GM12878 (cell line): ENCODE measurements around the gene PIK3R2. TPM values are rescaled to one million over a fixed set of nuclear protein-coding genes. Genes with fewer than 3 reads are reported as not detected.

Experiments used
- CBX3 ChIP-seq: fragments of 200-600 bp; sonication (generic); IDR thresholded peaks from 2 replicates; pipeline ENCODE4 v1.6.1; 2016; ENCODE audit warnings: low read depth, borderline replicate concordance
- CBX5 ChIP-seq: sonication (generic); IDR thresholded peaks from 2 replicates; pipeline ENCODE4 v1.6.1; 2016; ENCODE audit warnings: low read depth, moderate library complexity, mild to moderate bottlenecking, inconsistent platforms
- EED ChIP-seq: sonication (generic); IDR thresholded peaks from 2 replicates; pipeline ENCODE4 v1.6.1; 2016; ENCODE audit warnings: antibody characterized with exemption, low read depth
- HDGF ChIP-seq: fragments of 450-650 bp; IDR thresholded peaks from 2 replicates; pipeline ENCODE4 v1.6.1; 2016; ENCODE audit warnings: antibody characterized with exemption
- IKZF1 ChIP-seq: fragments of 450-650 bp; conservative IDR thresholded peaks from 2 replicates; pipeline ENCODE4 v1.6.1; 2017; ENCODE audit warnings: antibody characterized with exemption, mild to moderate bottlenecking
- KAT2A ChIP-seq: conservative IDR thresholded peaks from 2 replicates; pipeline ENCODE4 v1.6.1; 2011; ENCODE audit warnings: low read depth, low read length; ENCODE audit not compliant: control insufficient read depth
- NFIC ChIP-seq: IDR thresholded peaks from 2 replicates; pipeline ENCODE4 v1.6.1; 2012; ENCODE audit warnings: low read depth, mild to moderate bottlenecking, inconsistent platforms, low read length, moderate library complexity
- NR2C1 ChIP-seq: fragments of 450-650 bp; IDR thresholded peaks from 2 replicates; pipeline ENCODE4 v1.6.1; 2017; ENCODE audit warnings: antibody characterized with exemption, mild to moderate bottlenecking, moderate library complexity
- REST ChIP-seq: IDR thresholded peaks from 2 replicates; pipeline ENCODE4 v1.6.1; 2012; ENCODE audit warnings: mild to moderate bottlenecking, low read depth, low read length
- SMARCA5 ChIP-seq: fragments of 450-650 bp; IDR thresholded peaks from 2 replicates; pipeline ENCODE4 v1.6.1; 2017; ENCODE audit warnings: mild to moderate bottlenecking
- STAT3 ChIP-seq: IDR thresholded peaks from 2 replicates; pipeline ENCODE4 v1.6.1; 2011; ENCODE audit warnings: low read depth, low read length, improper control_type of control experiment
- TCF3 ChIP-seq: IDR thresholded peaks from 2 replicates; pipeline ENCODE4 v1.6.1; 2012; ENCODE audit warnings: low read depth, mild to moderate bottlenecking, low read length, borderline replicate concordance; ENCODE audit not compliant: insufficient read depth
- ZZZ3 ChIP-seq: IDR thresholded peaks from 2 replicates; pipeline ENCODE4 v1.6.1; 2011; ENCODE audit warnings: low read depth; ENCODE audit not compliant: control insufficient read depth, insufficient read length
- polyA plus RNA-seq, 11 experiments: library from polyadenylated mRNA; depleted of rRNA in 4 of 11; unstranded in 6 of 11; stranded (reverse) in 5 of 11; fragments of >200 nt; fragmentation: Nextera tagmentation in 4 of 11; fragmentation: Illumina TruSeq in 1 of 11; extraction: Ambion mirVana in 4 of 11; extraction: Trizol in 1 of 11; gene quantifications; 1 replicate in 1 of 11; 2 replicates in 10 of 11; pipeline versions ENCODE4 v1.2.1 to v1.2.3, GENCODE V29; 2011 to 2016; ENCODE audit warnings: inconsistent platforms in 2 of 11, missing spikeins in 2 of 11, low read depth in 1 of 11
- total RNA-seq, 4 experiments: library from RNA; depleted of rRNA in 3 of 4; stranded (reverse); fragments of >200 nt in 3 of 4; fragmentation: Illumina TruSeq in 1 of 4; extraction: Trizol in 1 of 4; gene quantifications; 2 replicates each; pipeline versions ENCODE4 v1.2.1 to v1.2.3, GENCODE V29; 2013 to 2021
- TF ChIP-seq, protein P1 (sequence below): IDR thresholded peaks from 2 replicates; pipeline ENCODE4 v1.6.1; 2012; ENCODE audit warnings: low read depth, low read length, improper control_type of control experiment
- TF ChIP-seq, protein P2 (sequence below): IDR thresholded peaks from 2 replicates; pipeline ENCODE4 v1.6.1; 2011; ENCODE audit warnings: mild to moderate bottlenecking, low read depth, low read length, moderate library complexity; ENCODE audit not compliant: insufficient replicate concordance

The PIK3R2 gene
- total and polyA plus RNA-seq, 10 of the 15 experiments (the other 5 are each of a cell fraction or from before 2014, with no cell fraction given): 0.26 to 22.6 (median 2.5) TPM

DNA sequence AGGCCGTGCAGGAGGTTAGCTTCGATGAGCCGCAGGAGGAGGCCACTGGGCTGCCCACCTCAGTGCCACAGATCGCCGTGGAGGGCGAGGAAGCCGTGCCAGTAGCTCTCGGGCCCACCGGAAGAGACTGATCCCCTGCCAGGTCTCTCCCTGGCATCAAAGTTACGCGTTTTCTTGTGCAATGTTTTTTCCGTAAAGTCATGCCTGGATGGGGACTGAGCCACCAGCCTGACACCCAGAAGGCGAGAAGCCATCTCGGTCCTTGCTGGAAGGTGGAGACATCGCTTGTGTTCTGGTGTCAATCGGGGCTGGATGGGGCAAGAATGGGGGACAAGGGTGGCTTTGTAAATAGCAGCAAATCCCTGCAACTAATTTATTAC lies 3.4 kb upstream of the PIK3R2 start (continued):
- TF ChIP-seq REST (no peak), KAT2A (no peak), ZZZ3 (no peak), NR2C1 (no peak), IKZF1 (no peak), CBX3 (no peak), CBX5 (no peak), TCF3 (no peak), EED (no peak), STAT3 (no peak), SMARCA5 (no peak), NFIC (no peak), HDGF (no peak)
- TF ChIP-seq, protein P1, sequence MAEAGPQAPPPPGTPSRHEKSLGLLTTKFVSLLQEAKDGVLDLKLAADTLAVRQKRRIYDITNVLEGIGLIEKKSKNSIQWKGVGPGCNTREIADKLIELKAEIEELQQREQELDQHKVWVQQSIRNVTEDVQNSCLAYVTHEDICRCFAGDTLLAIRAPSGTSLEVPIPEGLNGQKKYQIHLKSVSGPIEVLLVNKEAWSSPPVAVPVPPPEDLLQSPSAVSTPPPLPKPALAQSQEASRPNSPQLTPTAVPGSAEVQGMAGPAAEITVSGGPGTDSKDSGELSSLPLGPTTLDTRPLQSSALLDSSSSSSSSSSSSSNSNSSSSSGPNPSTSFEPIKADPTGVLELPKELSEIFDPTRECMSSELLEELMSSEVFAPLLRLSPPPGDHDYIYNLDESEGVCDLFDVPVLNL: no peak
- TF ChIP-seq, protein P2, sequence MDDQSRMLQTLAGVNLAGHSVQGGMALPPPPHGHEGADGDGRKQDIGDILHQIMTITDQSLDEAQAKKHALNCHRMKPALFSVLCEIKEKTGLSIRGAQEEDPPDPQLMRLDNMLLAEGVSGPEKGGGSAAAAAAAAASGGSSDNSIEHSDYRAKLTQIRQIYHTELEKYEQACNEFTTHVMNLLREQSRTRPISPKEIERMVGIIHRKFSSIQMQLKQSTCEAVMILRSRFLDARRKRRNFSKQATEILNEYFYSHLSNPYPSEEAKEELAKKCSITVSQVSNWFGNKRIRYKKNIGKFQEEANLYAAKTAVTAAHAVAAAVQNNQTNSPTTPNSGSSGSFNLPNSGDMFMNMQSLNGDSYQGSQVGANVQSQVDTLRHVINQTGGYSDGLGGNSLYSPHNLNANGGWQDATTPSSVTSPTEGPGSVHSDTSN: no peak
